Retinal pigment epithelial cell (primary cell): ENCODE data around the gene TIMM13.

Source experiments
- DNase-seq: peaks from one replicate; pipeline ENCODE4 v3.0.0-alpha.2; 2010; ENCODE audit warnings: low read depth
- H3K4me3 ChIP-seq: 2 replicates; pipeline ENCODE4 v1.5.1; 2011; ENCODE audit warnings: mild to moderate bottlenecking, low read length, control low read depth, moderate library complexity
- TF ChIP-seq, protein P1 (sequence below): conservative IDR thresholded peaks from 2 replicates; pipeline ENCODE4 v1.5.1; 2011; ENCODE audit warnings: low read depth, low read length, control low read depth, inconsistent platforms

TIMM13 gene

DNA sequence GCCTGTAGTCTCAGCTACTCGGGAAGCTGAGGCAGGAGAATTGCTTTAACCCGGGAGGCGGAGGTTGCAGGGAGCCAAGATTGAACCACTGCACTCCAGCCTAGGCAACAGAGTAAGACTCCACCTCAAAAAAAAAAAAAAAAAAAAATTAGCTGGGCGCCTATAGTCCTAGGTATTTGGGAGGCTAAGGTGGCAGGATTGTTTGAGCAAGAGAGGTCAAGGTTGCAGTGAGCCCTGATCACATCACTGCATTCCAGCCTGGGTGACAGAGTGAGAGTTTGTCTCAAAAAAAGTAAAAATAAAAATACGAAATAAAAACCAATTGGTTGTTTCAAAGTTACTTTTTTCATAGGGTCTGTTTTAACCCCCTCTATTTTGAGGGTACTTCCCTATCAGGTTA is 30.7 kb upstream of the TIMM13 start:
- no peak for DNase-seq
- no peak overlapping the region for H3K4me3 ChIP-seq
- TF ChIP-seq, protein P1, sequence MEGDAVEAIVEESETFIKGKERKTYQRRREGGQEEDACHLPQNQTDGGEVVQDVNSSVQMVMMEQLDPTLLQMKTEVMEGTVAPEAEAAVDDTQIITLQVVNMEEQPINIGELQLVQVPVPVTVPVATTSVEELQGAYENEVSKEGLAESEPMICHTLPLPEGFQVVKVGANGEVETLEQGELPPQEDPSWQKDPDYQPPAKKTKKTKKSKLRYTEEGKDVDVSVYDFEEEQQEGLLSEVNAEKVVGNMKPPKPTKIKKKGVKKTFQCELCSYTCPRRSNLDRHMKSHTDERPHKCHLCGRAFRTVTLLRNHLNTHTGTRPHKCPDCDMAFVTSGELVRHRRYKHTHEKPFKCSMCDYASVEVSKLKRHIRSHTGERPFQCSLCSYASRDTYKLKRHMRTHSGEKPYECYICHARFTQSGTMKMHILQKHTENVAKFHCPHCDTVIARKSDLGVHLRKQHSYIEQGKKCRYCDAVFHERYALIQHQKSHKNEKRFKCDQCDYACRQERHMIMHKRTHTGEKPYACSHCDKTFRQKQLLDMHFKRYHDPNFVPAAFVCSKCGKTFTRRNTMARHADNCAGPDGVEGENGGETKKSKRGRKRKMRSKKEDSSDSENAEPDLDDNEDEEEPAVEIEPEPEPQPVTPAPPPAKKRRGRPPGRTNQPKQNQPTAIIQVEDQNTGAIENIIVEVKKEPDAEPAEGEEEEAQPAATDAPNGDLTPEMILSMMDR, result no peak

DNA sequence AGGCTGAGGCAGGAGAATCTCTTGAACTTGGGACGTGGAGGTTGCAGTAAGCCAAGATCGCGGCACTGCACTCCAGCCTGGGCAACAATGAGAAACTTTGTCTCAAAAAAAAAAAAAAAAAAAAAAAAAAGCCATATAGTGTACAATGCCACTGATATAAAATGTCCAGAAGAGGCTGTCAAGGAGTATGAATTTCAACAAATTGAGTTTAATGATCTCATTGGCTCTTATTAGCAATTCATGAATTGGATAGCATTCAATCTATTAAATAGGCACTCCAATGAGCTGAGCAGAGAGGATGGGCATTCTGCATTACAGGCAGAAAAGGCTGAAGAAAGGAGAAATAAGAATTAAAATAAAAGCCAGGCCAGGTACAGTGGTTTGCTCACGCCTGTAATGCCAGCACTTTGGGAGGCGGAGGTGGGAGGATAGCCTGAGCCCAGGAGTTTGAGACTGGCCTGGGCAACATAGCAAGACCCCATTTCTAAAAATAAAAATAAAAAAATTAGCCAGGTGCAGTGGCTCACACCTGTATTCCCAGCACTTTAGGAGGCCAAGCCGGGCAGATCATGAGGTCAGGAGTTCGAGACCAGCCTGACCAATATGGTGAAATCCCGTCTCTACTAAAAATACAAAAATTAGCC is 30.1 kb upstream of the TIMM13 start:
- TF ChIP-seq, protein P1, result no peak
- DNase-seq, result no peak
- H3K4me3 ChIP-seq, result peak overlapping the region; percentile 45

DNA sequence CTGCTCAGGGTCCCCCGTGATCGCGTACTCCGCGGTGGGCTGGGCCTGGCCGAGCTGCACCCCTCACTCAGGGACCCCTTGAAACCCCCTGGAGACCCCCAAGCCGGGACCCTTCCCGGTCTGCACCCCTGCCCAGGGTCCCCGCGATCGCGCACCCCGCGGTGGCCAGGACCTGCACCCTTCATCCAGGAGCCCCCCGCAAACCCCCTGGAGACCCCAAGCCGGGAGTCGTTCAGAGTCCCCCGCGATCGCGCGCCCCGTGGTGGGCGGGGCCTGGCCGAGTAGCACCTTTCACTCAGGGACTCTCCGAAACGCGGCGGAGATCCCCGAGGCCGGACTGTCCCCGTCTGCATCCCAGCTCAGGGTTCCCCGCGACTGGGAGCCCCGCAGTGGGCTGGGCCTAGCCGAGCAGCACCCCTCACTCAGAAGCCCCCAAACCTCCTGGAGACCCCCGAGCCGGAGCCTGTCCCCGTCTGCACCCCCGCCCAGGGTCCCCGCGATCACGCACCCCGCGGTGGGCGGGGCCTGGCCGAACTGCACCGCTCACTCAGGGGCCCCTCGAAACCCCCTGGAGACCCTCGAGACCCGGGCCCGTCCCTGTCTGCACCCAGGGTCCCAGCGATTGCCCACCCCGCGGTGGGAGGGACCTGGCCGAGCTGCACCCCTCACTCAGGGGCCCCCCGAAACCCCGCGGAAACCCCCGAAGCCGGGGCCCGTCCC is 28.6 kb upstream of the TIMM13 start:
- no peak for DNase-seq
- TF ChIP-seq, protein P1, result no peak
- peak overlapping the region; percentile 85 for H3K4me3 ChIP-seq

DNA sequence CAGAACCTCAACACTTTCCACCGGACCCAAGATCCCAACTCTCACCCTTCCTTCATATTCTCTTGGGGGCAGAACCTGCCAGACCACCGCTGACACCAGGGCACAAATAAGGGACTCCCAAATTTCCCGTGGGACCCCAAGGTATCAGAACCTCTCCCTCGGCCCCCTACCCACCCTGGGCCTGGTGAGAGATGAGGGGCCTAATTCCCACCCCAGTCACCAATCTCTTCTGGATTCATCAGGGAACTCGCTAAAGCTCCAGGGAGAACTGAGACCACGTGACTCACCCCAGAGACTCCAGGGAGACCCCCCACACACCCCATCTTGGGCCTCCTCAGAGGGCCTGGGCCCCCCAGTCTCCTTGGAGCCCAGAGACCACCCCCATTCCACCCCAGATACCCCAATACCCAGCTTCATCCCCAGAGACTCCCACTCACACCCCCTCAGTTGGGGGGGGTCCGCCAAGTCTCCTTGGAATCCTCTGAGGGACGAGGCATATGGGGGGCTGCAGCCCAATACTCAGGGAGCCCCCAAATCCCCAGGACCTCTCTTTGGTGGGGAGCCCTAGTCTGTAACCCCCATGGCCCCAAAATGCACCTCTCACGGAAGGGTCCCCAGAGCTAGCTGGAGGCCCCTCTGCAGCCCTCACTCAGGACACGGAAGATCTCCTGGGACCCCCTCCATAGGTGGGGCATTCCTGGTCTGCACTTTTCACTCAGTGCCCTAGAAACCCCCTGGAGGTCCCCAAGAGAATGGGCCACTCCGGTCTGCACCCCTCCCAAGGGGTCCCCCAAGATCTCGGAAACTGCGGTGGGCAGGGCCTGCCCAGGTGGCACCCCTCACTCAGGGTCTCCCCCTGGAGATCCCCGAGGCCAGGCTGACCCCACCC is 27.8 kb upstream of the TIMM13 start:
- H3K4me3 ChIP-seq, result peak overlapping the region; percentile 85

DNA sequence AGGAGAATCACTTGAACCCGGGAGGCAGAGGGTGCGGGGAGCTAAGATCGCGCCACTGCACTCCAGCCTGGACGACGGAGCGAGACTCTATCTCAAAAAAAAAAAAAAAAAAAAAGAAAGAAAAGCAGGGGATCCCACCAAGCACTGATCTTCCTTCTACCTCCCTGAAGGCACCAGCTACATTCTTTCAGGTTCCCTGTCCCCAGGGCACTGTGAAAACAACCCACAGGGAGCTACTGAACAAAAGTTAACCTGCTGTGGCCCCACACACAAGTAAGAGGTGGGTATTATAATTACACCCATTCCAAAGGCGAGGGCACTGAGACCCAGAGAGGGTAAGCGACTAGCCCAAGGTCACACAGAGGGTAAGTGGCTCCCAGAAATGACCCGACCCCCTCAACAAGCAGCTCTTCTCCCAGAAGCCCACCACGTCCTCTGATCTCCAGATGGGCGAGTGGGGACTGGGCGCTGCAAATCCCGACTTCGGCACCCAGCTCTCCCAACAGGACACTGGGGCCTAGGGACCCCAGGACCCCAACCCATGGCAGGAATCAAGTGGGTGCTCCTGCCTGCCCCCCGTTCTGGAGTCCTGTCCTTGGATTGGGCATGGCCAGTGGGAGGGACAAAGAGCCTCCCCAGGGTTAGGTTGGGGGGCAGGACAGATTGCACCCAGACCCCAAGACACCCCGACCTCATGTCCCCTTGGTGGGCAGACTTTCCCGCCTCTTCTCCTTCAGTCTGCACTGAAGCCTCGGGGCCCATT is 27.0 kb upstream of the TIMM13 start:
- no peak for DNase-seq
- H3K4me3 ChIP-seq, result no peak overlapping the region
- TF ChIP-seq, protein P1, result no peak

More for the DNA sequence above, 27.8 kb upstream of the TIMM13 start:
- DNase-seq, result no peak
- TF ChIP-seq, protein P1, result no peak

DNA sequence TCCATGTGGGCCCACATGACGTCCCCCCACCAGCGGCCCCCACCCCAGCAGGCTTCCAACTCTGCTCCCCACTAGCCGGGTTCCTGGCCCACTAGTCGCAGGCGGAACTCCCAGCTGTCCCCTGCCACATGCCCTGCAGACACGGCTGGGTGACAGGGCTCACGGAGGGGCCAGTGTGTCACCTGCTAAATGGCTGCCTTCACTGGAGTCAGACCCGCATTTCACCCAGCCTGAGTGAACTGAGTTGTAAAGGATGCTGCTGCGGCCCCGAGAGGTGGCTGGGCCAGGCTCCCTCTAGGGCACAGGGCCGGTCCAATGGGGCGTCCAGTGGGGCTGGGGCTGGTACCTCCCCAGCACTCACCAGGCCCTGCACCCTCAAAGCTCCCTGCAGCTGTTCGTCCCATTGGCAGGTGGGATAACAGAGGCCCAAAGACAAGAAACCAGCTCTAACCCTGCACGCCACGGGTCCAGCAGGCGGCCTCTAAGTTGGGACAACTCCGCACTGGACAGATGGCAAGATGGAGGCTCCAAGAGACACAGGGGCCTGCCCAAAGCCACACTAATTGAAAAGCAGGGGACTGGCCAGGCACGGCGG is 26.1 kb upstream of the TIMM13 start:
- no peak overlapping the region for H3K4me3 ChIP-seq
- TF ChIP-seq, protein P1, result no peak
- DNase-seq, result no peak
